Muscle of arm (tissue), 12 donors: ENCODE measurements around the gene ELP6. TPM values are rescaled to one million over a fixed set of nuclear protein-coding genes. Genes with fewer than 3 reads are reported as not detected.
A peak's percentile ranks its signal among the peaks of the same experiment; 100 is the strongest.
"Not testable (repeated sequence)": the region's sequence is repeated elsewhere in the genome, so short reads cannot be mapped to it uniquely, and the experiment has no call there.

Experiments used
- DNase-seq: peaks from one replicate; pipeline ENCODE4 v3.0.0-alpha.2; 2013
- polyA plus RNA-seq, 12 donors: library from polyadenylated mRNA; unstranded; fragments of 120-200 nt; gene quantifications; one replicate each; pipeline ENCODE4 v1.2.1, GENCODE V29; 2013; ENCODE audit not compliant: insufficient read length in 12 of 12

The ELP6 gene
- polyA plus RNA-seq, 12 donors: 22.5 to 34.9 (median 26.3) TPM; not detected in 1

DNA sequence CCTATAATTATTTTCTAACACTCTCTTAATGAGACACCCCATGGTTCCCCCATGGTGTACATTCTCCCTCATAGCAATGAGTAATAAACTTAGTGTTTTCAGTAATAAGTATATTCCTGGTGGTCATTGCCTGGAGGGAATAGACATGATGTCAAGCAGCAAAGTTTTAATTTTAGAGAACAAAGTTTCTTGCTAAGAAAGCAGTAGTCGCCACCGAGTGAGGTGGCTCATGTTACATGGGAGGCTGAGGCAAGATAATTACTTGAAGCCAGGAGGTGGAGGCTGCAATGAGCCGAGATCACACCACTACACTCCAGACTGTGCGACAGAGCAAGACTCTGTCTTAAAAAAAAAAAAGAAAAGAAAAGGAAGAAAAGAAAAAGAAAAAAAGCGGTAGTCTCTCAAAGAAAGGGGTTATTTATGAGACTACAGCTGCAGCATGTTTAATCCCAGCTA, 2.4 kb upstream of the ELP6 start:
- DNase-seq: no peak

DNA sequence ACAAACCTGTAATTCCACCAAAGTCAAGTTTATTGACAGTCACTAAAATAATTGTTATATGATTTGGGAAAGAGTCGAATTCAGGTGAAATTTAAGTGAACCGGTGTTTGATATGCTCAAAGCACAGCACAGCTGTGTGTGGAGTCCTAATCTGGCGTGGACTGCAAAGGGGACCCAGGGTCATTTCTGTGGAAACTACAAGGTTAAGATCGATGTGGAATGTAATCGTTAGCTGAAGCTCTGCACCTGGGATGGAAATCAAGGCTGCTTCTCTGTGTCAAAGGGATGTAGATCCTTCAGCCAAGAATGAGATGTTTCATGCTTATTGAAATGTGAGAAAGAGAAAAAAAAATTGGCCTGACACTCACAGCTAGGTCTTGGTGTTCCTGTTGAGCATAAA, 1.6 kb upstream of the ELP6 start:
- DNase-seq: no peak

DNA sequence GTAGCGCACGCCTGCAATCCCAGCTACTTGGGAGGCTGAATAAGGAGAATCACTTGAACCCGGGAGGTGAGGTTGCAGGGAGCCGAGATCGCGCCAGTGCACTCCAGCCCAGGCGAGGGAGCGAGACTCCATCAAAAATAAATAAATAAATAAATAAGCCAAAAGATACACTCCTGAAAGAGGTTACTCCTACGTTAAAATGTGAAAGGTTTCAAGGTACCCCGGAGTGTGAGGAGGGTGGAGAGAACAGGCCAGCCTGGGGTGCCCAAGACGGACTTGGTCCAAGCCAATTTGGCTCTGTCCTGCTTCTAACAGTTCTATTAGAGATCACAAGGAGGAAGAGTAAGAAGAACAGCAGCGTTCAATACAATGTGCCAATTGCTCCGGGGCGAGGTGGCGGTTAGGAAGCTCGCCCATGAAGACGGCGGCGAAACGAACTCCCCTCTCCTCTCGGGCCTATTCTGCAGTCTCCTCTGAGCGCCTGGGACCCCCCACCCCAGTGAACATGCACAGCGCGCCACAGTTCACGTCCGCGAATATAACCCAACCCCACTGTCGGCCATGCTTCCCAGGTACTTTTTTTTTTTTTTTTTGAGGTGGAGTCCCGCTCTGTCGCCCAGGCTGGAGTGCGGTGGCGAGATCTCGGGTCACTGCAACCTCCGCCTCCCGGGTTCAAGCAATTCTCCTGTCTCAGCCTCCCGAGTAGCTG, 942 bp downstream of the ELP6 start:
- peak; percentile 37 for DNase-seq

DNA sequence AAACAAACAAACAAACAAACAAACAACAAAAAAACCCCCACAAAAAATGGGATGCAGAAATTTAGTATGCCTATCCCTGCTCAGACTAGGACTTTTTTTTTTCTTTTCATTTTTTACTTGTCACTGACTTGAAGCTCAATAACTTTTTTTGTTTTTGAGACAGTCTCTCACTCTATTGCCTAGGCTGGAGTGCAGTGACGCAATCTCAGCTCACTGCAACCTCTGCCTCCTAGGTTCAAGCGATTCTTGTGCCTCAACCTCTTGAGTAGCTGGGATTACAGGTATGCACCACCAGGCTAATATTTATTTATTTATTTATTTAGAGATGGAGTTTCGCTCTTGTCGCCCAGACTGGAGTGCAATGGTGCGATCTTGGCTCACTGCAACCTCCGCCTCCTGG, 8.2 kb downstream of the ELP6 start:
- not testable (repeated sequence) for DNase-seq

DNA sequence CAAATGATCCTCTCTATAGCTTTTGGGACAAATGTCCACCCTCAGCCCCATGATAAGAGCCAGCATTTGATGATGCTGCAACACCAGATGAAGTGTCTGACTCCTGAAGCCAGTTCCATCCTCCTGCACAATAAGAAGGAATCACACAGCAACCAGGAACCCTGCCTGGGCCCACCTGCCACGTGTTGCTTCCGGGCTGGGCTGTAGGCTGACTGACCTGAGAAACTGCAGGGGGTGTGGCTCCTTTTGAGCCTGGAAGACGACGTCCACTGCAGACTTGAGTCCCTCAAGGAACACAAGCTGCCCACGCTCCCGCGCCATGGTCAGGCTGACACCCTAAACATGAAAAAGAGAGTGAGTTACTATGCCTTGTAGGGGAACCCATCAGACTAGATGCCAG, 9.4 kb downstream of the ELP6 start:
- no peak for DNase-seq

DNA sequence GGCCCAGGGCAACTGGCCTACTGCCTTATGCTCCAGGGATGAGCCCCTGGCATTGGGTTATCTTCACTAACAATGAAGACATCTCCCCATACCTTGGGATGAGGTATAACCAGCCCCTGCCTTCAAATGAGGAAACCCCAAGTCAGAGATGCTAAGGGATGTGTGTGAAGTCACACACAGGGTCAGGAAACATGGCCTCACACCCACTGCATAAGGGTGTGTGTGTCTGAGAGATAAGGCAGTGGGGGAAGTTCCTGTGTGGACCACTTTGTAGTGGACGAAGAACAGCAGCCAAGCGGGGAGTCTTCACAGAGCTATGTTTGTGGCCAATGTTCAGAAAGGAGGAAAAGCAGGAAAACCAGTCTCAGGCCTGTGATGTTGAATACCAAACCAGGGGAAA, 10.5 kb downstream of the ELP6 start:
- no peak for DNase-seq

DNA sequence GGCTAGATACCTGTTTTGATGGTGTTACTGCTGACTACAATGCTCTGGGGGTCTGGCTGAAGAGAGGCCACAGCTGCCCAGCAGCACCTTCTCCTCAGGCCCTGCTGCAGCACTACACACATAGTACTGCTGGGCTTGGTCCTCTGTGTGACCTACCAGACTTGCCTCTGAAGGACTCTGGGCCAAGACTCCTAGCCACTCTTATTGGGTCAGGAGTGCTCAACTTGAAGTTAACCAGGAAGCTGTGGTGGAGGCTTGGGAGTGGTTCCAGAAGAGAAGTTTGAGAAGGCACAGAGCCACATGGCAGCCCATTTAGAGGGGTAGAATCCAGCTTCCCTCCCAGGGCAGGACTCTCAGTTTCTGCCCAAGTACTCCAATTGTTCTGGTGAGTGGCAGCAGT, 16.6 kb downstream of the ELP6 start:
- DNase-seq: no peak

DNA sequence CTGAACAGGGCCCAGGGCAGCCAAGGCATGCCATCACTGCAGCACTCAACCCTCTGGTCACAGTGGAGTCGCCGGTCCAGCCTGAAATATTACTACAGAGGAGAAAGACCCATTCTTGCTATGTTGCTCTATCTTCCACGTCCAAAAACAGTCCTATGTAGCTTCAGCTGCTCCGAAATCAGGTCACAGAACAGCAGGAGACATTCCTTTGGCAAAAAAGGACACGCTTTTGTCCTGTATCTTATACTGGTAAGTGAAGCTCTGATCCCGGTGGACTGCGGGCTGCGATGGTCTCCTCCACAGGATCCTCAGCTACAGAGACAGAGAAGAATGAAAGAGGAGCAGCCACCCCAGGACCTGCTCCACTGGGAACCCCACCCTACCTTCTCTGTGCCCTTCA, 17.6 kb downstream of the ELP6 start:
- DNase-seq: no peak

DNA sequence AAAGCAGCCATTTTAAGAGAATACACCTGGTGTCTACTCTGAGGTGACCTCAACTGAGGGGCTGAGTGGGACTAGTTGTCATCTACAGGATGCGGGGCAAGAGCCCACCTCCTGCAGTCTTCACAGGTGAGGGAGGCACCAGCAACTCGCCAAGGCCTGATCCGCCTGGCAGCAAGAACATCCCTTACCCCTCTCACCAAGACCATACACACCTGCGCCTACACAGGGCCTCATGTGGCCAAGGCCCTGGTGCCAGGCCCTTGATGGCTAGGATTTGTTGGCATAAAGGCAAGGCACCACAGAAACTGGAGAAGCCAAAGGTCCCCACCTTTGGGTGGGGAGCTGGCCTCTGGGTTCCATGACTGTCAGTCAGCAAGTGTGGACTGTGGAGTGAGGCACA, 18.4 kb downstream of the ELP6 start:
- DNase-seq: no peak

DNA sequence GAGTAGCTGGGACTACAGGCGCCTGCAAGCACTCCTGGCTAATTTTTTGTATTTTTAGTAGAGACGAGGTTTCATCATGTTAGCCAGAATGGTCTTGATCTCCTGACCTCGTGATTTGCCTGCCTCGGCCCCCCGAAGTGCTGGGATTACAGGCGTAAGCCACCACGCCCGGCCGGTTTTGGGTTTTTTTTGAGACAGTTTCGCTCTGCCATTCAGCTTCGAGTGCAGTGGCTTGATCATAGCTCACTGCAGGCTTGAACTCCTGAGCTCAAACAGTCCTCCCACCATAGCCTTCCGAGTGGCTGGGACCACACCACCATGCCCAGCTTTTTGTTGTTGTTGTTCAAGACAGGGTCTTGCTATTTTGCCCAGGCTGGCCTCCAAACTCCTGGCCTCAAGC, 21.7 kb downstream of the ELP6 start:
- no peak for DNase-seq

DNA sequence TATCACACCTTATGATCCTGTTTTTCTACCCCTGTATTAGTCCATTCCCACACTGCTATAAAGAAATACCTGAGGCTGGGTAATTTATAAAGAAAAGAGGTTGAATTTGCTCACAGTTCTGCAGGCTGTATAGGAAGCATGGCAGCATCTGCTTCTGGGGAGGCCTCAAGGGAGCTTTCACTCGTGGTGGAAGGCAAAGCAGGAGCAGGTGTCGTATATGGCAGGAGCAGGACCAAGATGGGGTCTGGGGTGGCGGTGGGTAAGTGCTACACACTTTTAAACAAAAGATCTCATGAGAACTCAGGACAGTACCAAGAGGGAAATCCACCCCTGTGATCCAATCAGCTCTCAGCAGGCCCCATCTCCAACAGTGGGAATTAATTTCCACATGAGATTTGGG, 22.3 kb downstream of the ELP6 start:
- no peak for DNase-seq

DNA sequence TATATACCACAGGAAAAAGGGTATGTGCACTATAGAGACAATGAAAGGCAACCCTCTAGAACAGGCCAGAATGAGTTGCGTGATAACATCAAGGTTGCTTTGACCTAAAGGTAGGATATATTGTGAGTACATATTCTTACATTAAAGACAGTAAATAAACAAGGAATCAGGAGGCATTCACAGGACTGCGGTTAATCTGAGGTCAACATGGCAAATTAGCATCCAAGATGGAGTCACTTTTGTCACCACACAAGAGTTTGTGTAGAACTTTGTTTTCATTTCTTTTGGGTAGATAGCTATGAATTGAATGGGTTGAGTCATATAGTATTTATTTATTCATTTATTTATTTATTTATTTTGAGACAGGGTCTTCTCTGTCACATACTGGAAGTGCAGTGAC, 26.2 kb downstream of the ELP6 start:
- DNase-seq: no peak

DNA sequence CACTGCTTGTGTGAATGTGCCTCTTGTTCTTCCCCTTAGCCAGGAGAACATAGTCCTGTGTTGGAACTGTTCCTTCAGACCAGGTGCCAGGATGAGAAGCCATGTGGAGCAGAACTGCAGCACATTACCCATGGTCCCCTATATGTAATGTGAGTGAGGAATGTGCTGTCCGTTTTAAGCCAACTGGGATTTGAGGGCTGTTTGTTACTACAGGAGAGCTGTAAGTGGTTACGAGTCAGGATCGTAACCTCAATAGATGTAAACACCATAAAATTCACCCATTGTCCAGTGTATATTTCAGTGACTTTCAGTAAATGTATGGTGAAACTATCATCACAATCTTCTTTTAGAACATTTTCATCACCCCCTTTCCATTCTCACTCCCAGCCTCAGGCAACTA, 27.7 kb downstream of the ELP6 start:
- no peak for DNase-seq

DNA sequence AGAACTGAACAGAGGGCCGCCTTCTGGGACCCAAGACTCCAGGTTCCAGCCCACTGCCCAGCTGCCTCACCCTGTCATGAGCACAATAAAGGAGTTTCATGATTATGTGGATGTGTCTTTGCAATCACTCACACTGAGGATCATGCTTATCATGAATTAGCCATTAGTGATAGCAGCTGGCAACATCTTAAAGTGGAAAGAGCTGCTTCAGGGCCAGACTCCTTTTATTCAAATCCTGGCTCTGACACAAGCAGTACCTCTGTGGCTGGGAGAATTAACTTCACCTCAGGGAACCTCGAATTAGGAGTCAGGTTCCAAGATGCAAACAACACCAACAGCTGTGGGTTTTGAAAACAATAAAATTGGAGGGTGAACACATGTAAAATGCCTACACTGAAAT, 31.1 kb downstream of the ELP6 start:
- no peak for DNase-seq

DNA sequence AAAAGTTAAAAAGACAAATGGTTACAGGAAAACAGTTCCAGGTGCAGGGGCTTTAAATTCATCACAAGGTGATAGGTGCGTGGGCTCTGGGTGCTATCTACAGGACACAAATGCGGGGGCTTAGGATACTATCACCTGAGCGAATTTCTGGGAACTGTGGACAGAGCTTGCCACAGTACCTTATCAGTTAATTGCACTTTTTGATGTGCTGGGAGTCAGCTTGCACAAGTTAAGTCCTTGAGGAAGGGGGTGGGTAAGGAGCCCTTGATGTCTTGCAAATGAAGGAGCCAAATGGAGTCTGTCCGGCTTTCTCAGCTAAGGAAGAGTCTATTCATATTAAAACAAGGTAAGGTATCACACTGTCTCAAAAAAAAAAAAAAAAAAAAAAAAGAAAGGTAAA, 31.7 kb downstream of the ELP6 start:
- not testable (repeated sequence) for DNase-seq

DNA sequence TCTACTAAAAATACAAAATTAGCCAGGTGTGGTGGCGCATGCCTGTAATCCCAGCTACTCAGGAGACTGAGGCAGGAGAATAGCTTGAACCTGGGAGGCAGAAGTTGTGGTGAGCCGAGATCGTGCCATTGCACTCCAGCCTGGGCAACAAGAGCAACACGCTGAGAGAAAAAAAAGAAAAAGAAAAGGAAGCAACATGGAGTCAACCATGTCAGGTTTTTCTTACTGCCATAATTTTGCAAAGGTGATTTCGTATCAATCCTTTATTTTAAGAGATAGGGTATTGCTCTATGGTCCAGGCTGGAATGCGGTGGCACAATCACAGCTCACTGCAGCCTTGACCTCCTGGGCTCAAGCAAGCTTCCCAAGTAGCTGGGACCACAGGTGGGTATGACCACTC, 33.2 kb downstream of the ELP6 start:
- DNase-seq: not testable (repeated sequence)

DNA sequence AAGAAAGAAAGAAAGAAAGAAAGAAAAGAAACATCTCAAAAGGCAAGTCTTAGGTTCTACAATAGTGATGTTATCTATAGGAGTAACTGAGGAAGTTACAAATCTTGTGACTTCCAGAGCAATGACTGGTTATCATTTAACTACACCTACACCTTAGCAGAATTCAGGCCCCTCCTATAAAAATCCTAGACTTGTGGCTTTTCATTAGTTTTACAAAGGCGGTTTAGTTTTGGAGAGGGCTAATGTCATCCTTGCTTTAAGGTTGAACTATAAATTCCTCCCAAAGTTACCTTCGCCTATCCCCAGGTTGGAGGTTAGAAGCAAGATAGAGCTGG, 33.7 kb downstream of the ELP6 start:
- DNase-seq: no peak

DNA sequence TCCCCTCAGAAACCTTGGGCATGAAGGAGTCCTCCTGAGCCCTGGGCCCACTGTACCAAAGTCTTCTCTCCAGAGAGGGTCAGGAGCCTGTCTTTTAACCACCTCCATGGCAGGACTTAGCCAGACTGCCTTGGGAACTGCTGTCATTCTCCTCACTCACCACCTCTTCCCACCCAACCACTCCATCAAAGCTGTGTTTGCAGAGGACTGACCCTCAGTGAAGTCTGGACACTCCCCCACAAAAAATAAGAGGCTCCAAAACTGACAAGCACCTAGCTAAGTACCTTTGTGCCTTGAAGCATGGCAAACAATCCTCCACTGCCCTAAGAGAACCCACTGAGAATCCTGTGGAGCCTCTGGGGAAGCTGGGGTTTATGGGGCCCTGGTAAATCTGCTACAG, 35.5 kb downstream of the ELP6 start:
- DNase-seq: no peak

DNA sequence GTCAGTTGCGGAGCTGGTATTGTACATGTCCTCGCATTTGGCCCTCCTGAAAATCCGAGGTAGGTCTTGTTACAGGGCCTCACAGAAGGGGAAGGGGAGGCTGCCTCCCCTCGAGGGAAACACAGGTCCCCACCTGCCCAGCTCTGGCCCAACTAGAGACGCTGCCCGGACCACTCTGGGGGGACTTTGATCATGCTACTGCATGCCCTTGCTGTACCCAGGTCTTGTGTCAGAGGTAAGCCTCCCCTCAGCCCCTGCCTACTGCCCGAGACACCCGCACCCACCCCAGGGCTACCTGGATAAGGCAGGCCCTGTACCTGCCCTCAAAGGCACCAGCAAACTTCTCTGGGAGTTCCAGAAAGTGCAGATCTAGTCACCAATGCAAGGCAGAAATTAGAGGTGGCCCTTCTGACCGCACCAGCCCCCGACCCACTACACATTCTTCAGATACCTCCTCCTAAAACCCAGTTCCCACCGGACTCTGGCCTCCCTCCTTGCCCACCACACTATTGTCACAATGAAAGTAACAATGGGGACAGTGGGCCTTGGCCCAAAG, 36.8 kb downstream of the ELP6 start:
- DNase-seq: no peak

DNA sequence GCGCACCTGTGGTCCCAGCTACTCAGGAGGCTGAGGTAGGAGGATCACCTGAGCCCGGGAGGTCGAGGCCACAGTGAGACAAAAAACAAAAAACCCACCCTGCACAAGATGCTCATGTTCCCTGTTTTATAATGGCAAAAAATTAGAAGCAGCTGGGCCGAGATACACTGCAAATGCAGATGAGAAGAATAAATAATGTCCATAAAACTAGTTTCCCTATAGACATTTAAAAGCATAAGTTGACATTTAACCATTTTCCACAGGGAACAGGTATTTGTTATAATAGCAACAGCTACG, 37.2 kb downstream of the ELP6 start:
- no peak for DNase-seq

DNA sequence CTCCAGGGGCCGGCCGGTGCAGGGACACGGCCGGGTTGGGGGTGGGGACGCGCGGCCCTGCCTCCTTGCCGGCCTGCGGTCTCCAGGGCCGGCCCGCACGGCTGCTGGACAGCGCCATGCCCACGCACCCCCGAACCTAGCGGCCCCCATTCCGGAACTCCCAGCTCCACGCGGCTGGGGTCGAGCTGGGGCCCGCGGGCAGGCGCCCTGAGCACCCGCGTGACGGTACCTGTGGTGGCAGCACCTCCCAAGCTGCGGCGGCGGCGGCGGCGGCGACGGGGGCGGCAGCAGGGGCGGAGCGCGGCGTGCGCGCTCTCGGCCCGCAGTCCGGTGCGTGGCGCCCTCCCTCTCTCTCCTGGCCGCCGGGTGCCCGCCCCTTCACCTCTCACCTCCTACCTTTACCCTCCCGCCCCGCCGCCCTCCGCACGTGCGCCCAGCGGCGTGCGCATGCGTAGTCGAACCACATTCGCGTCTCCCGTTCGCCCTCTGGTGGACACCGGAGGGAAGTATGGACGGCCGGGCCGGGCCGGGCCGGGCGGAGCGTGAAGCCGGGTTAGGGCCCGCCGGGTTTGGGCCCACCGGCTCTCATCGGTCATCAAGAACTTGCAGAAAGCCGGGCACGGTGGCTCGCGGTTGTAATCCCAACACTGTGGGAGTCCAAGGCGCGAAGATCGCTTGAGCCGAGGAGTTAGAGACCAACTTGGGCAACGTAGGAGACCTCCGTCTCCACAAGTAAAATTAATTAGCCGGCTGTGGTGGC, 37.8 kb downstream of the ELP6 start, which contains the start of gene SCAP:
TSS of gene SCAP (minus strand) at position 372 of the 760 bp plus-strand sequence. CDS start 32,948 bp downstream, outside the sequence.
- DNase-seq: peak; percentile 92

DNA sequence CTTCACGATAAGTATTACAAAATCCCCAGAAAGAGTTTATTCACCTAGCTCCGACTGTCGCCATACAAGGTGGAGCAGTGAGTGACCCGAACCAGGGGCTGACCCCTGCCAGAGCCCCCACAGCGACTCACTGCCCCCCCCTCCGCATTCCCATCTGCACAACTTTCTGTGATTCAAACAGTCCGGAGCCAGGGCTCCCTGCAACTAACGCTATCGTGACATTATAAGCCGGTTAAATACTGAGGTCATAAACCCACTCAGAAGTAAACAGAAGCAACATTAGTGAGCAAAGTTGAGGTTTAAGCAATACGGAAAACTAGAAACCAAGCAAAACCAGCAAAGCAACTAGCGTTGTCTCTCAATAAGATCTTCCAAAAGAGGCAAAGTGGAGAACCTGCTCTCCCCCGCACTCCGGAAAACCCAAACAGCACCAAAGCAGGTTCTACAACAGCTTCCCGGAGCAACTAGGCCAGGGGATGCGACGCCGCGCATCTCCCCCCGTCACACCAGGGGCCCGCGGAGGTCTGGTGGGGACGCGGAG, 38.4 kb downstream of the ELP6 start:
- DNase-seq: no peak

DNA sequence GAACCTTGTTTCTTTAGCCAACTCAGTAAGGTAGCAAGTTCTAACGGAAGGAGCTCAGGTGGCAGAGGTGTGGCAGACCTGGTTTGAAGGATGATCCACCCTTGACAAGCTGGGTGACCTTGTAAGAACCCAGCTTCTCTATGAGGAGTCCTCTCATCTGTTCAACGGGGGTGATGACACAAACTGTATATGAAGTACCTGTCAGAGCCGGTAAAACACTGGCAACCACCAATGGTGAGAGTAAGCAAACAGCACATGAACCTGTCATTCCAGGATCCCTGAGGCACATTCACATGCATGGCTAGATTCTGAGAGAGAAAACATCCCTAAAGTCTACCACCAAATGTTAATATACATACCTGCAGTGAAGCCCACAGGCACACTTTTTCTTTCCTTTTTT, 40.1 kb downstream of the ELP6 start:
- no peak for DNase-seq
